Activated naive CD8-positive, alpha-beta T cell treated with anti-CD3 and anti-CD28 coated beads, Interleukin-2, amount 50 U/mL, for 24 hours (primary cell): ENCODE measurements around the gene CYP21A2.

Source experiments
- ATAC-seq: fragments of 150-1000 bp; cut with Tn5 transposase; one replicate; pipeline ENCODE4 v1.10.0; 2021
- DNase-seq: peaks from one replicate; pipeline ENCODE4 v3.0.0; 2021
- H3K27ac Mint-ChIP-seq: one replicate; pipeline ENCODE4 v1.8.0; 2021; ENCODE audit warnings: mild to moderate bottlenecking, mixed read lengths
- H3K27me3 Mint-ChIP-seq: one replicate; pipeline ENCODE4 v1.8.0; 2021; ENCODE audit warnings: mixed read lengths
- H3K36me3 Mint-ChIP-seq: one replicate; pipeline ENCODE4 v1.8.0; 2021; ENCODE audit warnings: low read depth, mixed read lengths
- H3K4me1 Mint-ChIP-seq: one replicate; pipeline ENCODE4 v1.8.0; 2021; ENCODE audit warnings: mixed read lengths
- H3K4me3 Mint-ChIP-seq: one replicate; pipeline ENCODE4 v1.8.0; 2021; ENCODE audit warnings: mild to moderate bottlenecking, moderate library complexity, mixed read lengths
- H3K9me3 Mint-ChIP-seq: one replicate; pipeline ENCODE4 v1.8.0; 2021; ENCODE audit warnings: mixed read lengths

The CYP21A2 gene

DNA sequence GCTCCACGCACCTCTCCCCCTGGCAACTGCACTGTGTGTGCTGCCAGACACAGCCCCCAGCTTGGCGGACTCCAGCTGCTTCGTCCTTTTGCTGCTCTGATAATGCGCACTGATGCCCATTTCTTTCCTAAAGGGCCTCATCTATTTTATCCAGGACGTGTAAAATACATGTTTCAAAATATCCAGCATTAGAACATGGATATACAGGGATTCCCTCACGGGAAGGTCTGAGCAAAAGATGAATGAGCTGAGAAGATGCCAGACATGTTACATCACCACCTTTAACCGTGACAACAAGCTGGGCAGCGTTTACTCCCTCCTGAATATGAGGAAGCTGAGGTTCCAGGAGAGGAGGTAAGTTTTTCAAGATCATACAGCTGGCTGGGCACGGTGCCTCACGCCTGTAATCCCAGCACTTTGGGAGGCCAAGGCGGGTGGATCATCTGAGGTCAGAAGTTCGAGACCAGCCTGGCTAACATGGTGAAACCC lies 38.1 kb downstream of the CYP21A2 start:
- H3K4me3 Mint-ChIP-seq = no peak overlapping the region
- no peaks in the 10 kb centered on the region for H3K36me3 Mint-ChIP-seq
- DNase-seq (no peak), ATAC-seq (no peak)
- no peak overlapping the region for H3K27ac Mint-ChIP-seq
- no peaks in the 10 kb centered on the region for H3K9me3 Mint-ChIP-seq
- no peaks in the 10 kb centered on the region for H3K4me1 Mint-ChIP-seq
- H3K27me3 Mint-ChIP-seq = peaks cover 4% of the 10 kb centered on the region

DNA sequence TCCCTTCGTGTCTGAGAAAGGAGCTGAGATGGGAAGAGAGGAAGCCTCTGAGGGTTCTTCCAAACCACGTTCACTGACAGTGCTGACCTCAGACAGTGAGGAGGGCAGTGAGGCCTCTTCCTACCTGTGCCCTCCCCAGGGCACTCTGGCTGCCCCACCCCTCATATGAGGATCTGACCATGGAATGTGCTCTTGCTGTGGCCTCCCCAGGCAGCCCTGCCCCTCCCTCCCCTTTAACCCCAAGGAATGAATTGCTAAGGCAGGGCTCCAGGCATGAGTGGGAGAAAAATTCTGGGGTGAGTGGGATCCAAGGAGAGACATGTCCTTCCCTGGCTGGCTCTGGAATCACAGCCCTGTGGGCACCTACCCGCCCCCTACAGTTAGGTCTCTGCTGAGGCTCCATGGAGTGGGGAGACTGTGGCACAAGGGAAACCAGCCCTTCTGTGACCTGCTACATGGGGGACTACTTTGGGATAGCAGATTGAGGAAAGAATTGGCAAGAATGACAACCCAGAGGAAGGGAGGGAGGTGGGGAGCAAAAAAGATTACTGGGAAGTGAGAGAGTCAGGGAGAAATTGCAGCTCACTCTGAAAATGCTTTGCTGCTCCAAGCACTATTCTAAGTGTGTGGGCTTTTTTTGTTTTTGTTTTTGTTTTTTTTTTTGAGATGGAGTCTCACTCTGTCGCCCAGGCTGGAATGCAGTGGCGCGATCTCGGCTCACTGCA lies 41.5 kb downstream of the CYP21A2 start:
- Mint-ChIP-seq H3K4me1 (no peaks in the 10 kb centered on the region), H3K9me3 (no peaks in the 10 kb centered on the region), H3K4me3 (no peak overlapping the region), H3K27me3 (peaks cover 22% of the 10 kb centered on the region), H3K27ac (no peak overlapping the region), H3K36me3 (no peaks in the 10 kb centered on the region)
- ATAC-seq (no peak), DNase-seq (no peak)

GRCh38 chr6:32081168-32081990 lies 43.2 kb downstream of the CYP21A2 start:
- DNase-seq (no peak), ATAC-seq (no peak)
- H3K36me3 Mint-ChIP-seq = no peaks in the 10 kb centered on the region
- no peaks in the 10 kb centered on the region for H3K9me3 Mint-ChIP-seq
- H3K4me1 Mint-ChIP-seq = peaks cover 4% of the 10 kb centered on the region
- H3K4me3 Mint-ChIP-seq = no peak overlapping the region
- peaks cover 36% of the 10 kb centered on the region for H3K27me3 Mint-ChIP-seq
- H3K27ac Mint-ChIP-seq = no peak overlapping the region

DNA sequence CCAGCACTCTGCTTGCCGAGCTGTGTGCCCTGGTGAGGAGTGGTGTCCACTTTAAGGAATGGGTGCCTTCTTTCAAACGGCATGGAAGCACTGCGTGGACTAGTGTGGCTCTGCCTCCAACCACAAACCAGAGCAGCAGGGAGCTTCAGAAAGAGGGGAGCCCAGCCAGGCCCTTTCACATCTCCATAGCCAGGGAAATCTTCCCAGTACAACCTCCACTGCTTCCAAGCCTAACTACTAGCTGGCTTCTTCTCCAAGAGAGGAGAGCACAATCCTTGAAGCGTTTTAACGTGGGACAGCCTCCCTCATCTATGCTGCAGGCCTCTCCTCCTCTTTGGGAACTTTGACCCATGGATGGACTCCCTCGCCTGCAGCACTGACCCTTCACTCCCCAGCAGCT lies 44.3 kb downstream of the CYP21A2 start:
- Mint-ChIP-seq H3K27me3 (peaks cover 43% of the 10 kb centered on the region), H3K4me3 (no peak overlapping the region), H3K4me1 (peaks cover 11% of the 10 kb centered on the region), H3K27ac (no peak overlapping the region), H3K9me3 (no peaks in the 10 kb centered on the region), H3K36me3 (no peaks in the 10 kb centered on the region)
- DNase-seq = no peak
- no peak for ATAC-seq

GRCh38 chr6:32082935-32083334 lies 44.7 kb downstream of the CYP21A2 start:
- Mint-ChIP-seq H3K27ac (no peak overlapping the region), H3K27me3 (peaks cover 43% of the 10 kb centered on the region), H3K9me3 (no peaks in the 10 kb centered on the region), H3K4me3 (no peak overlapping the region), H3K4me1 (peaks cover 11% of the 10 kb centered on the region), H3K36me3 (no peaks in the 10 kb centered on the region)
- no peak for ATAC-seq
- no peak for DNase-seq

- Mint-ChIP-seq H3K27me3 (peaks cover 50% of the 10 kb centered on the region), H3K27ac (no peak overlapping the region), H3K4me3 (no peak overlapping the region), H3K4me1 (peaks cover 14% of the 10 kb centered on the region), H3K9me3 (no peaks in the 10 kb centered on the region), H3K36me3 (no peaks in the 10 kb centered on the region)
- ATAC-seq = no peak
- no peak for DNase-seq
Measured at GRCh38 chr6:32083812-32084768, 45.9 kb downstream of the CYP21A2 start.

DNA sequence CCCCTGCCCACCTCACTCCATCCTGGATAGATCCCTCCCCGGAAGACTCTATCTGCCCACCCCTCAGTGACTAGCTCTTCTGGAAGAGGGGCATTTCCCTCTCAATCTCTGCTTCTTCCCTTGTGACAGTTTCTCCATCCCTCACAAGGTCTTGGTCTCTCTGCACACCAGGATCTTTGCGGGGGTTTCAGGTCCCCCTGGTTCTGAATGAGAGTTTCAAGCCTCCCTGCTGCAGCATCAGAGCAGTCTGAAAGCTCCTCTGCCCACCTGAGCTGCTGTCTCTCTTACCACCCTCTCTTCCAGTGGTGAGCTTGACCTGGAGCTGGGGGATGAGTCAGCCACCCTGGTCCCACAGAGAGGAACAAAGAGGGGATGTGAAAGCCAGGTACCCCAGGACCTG lies 46.6 kb downstream of the CYP21A2 start:
- Mint-ChIP-seq H3K27me3 (peaks cover 57% of the 10 kb centered on the region), H3K27ac (no peak overlapping the region), H3K36me3 (no peaks in the 10 kb centered on the region), H3K4me3 (no peak overlapping the region), H3K9me3 (no peaks in the 10 kb centered on the region), H3K4me1 (peaks cover 14% of the 10 kb centered on the region)
- DNase-seq (no peak), ATAC-seq (no peak)

DNA sequence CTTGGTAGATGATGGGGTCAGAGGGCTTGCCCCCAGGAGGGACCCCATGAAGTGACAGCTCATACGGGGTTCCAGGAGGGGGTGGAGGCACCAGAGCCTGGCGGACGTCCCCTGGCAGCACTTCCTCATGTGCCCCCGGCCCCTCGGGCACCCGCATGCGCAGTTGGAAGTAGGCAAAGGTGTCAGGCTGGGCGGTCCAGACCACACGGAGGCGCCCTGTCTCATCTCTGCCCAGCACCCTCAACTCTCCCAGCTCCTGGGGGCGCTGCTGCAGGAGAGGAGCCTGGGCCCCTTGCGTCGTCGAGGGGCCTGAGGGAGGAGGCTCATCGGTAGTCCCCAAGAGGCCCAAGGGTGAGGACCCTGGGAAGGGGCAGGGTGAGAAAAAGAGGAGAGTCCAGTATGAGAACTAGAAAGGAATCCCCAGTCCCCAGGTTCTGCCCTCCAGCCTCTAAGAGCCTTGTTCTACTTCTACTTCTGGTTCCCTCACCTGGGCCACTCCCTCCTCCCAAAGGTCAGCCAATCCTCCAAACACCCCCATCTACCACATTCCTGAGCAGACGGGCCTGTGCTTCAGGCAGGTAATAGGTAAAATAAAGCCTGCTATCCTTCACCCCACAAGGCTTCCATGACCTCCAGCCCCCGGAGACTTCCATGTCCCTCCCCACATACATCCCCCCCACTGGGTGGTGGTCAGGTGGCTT lies 47.7 kb downstream of the CYP21A2 start:
- peaks cover 62% of the 10 kb centered on the region for H3K27me3 Mint-ChIP-seq
- H3K36me3 Mint-ChIP-seq = no peaks in the 10 kb centered on the region
- no peak for ATAC-seq
- H3K9me3 Mint-ChIP-seq = no peaks in the 10 kb centered on the region
- H3K27ac Mint-ChIP-seq = no peak overlapping the region
- H3K4me1 Mint-ChIP-seq = peaks cover 14% of the 10 kb centered on the region
- no peak overlapping the region for H3K4me3 Mint-ChIP-seq
- DNase-seq = no peak

- Mint-ChIP-seq H3K9me3 (no peaks in the 10 kb centered on the region), H3K27ac (peak overlapping the region; percentile 78), H3K36me3 (no peaks in the 10 kb centered on the region), H3K27me3 (peaks cover 65% of the 10 kb centered on the region), H3K4me1 (peaks cover 14% of the 10 kb centered on the region), H3K4me3 (peak overlapping the region; percentile 59)
- peak; percentile 35 for ATAC-seq
- peak; percentile 59 for DNase-seq
Measured at GRCh38 chr6:32086661-32087573, 48.7 kb downstream of the CYP21A2 start.

- no peaks in the 10 kb centered on the region for H3K9me3 Mint-ChIP-seq
- H3K36me3 Mint-ChIP-seq = no peaks in the 10 kb centered on the region
- H3K4me3 Mint-ChIP-seq = no peak overlapping the region
- ATAC-seq (peak; percentile 71), DNase-seq (peak; percentile 78)
- H3K27me3 Mint-ChIP-seq = peaks cover 65% of the 10 kb centered on the region
- H3K27ac Mint-ChIP-seq = no peak overlapping the region
- H3K4me1 Mint-ChIP-seq = peaks cover 14% of the 10 kb centered on the region
Measured at GRCh38 chr6:32087574-32088486, 49.6 kb downstream of the CYP21A2 start.

DNA sequence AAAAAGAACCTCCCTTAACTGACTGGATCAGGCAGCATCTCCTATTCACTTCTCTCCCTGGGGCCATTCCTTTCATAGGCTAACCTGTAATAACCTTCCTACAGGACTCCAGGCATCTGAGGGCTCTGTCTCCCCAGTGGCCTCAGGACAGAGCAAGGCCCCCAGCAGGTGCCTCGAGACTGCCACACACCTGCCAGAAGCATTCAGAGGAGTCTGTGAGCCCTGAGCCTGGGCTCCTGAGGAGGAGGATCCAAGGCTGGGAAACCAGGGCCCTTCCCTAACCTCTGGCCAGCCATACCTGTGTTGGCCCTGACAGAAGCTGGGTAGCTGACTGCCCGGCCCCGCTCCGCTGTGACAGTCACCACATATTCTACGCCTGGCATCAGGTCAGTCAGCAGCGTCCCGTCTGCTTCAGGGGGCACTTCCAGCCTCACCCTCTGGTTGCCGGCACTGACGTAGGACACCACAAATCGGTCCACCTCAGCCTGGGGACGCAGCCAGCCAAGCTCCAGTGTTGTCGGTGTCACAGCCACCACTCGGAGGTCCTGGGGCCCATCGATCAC lies 50.4 kb downstream of the CYP21A2 start:
- Mint-ChIP-seq H3K4me1 (peaks cover 14% of the 10 kb centered on the region), H3K4me3 (no peak overlapping the region), H3K36me3 (no peaks in the 10 kb centered on the region), H3K27me3 (peaks cover 58% of the 10 kb centered on the region), H3K27ac (no peak overlapping the region), H3K9me3 (no peaks in the 10 kb centered on the region)
- DNase-seq = no peak
- ATAC-seq = no peak
